Germinal center (tissue), 1 donor: ENCODE measurements around the gene SEC61B.

Source experiments
- DNase-seq: peaks from one replicate; pipeline ENCODE4 v3.0.0; 2012; ENCODE audit warnings: mixed read lengths, low spot score

The SEC61B gene

DNA sequence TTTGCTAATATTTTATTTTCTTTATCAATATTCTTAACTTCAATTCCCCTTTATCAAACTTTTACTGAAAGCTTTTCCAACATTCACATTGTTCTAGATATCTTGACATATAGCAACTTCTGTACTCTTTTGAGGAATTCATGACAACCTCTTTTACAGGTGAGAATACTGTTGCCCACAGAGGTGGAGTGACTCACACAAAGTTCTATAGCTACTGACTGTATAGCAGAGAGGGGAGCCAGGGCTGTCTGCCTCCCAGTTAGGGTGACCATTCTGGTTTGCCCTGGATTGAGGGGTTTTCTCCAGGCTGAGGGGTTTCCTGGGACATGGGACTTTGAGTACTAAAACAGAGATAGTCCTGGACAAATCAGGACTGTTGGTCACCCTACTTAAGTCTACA, 16.2 kb downstream of the SEC61B start:
- DNase-seq, result no peak

DNA sequence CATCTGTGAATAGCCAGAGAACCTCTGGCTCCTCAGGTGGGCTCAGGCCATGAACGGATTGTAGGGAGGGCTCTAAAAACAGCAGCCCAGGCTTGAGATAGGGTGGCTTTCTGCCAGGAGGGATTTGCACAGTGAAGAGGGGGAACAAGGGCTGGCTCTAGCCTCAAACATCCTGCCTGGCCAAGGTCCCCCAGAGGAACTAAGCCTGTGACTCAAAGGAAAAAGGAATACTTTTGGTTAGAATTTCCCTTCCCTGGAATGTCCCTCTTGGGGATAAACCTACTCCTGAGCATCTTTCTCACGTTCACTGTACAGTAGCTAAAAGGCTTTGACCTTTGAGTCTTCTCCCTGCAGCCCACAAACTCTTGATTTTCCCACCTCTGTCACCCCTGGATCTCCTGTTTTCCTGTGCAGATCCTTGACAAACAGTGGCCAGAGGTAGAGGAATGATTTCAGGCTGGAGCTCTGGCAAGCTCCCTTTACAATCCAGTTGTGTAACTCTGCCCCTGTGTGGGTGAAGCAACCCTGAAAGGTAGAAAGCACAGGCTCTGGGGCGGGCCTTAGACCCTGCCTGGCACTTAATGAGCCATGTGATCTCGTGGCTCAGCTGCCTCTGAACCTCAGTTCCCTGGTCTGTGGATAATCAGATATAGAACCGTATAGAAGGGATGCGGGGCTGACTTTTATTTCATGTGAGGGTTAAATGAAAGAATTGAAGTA, 17.4 kb downstream of the SEC61B start:
- DNase-seq, result no peak

GRCh38 chr9:99241106-99241505, 19.0 kb downstream of the SEC61B start:
- no peak for DNase-seq

DNA sequence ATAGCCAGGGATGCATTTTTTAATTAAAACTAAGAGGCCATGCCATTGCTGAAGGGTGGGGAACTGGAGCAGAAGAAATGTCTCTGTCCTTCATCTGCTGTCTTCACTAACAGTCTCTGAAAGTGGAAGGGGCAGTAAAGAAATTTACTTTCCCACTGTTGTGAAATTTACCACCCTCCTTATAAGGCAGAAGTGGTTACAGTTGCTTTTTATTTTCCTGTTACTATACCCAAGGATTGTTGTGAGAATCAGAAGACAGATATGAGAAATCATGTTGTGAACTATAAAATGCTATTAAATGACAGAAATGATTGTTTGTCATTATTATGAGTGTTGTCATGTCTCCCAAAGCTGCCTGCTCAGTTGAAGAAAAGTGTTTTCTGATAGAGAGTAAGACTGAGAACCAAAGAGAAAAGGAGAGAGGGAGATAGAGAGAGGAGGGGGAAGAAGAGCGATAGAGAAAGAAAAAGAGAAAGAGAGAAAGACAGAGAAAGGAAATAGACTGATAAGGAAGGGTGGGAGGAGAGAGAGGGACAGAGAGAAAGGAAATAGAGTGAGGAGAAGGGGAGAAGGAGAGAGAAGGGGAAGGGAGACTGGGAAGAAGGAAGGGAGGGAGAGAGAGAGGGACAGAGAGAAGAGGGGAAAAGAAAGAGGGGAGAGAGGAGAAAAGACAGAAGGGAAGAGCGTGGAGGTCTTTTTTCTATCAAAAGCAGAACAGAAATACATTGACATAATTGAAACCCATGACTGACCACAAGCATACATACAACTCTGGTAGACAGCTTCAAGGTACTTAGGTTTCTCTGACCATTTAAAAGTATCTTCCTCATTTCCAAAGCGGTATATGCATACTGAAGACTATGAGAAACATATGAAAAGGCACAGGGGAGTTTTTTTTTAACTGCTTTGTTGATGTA, 22.5 kb downstream of the SEC61B start:
- no peak for DNase-seq

GRCh38 chr9:99249619-99250018, 27.5 kb downstream of the SEC61B start:
- no peak for DNase-seq

GRCh38 chr9:99251157-99251556, 29.1 kb downstream of the SEC61B start:
- no peak for DNase-seq

GRCh38 chr9:99253134-99253533, 31.1 kb downstream of the SEC61B start:
- no peak for DNase-seq

GRCh38 chr9:99253772-99254431, 31.8 kb downstream of the SEC61B start:
- peak; percentile 65 for DNase-seq

DNA sequence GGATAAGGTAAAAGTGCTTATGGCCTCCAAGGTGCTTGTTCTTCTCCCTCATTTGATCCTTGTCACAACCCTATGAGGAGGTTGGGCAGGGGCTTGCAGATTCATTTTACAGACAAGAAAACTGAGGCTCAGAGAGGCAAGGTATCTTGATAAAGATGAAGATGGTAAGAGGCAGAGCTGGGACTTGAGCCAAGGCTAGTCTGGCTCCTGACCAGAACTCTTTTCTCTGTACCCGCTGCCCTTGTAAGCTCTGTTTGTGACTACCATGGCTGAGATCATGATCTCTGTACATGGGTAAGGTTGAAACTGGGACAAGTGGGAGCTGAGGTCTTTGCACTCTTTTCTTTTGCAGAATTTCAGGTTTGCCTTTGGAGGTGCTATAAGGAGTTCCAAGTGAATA, 33.6 kb downstream of the SEC61B start:
- DNase-seq, result no peak

DNA sequence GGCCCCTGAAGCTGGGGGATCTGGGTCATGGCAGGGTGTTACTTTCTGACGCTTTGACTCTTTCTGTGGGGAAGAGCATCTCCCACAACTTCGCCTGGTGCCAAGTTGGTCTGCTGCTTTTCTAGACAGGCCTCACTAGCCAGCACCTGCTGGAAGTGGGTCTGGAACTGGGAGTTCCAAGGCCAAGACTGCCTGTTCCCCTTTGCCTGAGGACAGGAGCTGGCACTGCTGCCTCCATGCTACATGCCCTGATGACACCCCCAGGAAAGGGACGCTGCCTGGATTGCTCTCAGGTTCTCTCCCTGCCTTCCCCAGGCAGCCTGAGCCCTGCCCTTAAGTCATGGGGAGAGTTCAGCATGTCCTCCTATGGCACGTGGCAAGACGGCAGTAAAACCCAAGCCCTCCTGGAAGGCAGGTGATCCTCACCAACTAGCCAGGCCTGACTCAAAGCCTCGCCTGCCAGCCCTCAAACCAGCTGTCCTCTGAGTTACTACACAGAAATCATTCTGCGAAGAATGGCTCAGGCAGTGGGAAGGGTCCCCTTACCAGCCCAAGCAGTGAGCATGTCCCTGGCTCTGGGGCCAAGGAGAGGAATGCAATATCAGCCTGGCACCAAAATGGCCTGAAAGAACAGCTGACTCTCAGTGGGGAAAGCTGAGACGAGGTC, 35.8 kb downstream of the SEC61B start:
- DNase-seq, result no peak

- DNase-seq, result peak; percentile 16
Observed at GRCh38 chr9:99259231-99259918, 37.3 kb downstream of the SEC61B start.

GRCh38 chr9:99261923-99262322, 39.8 kb downstream of the SEC61B start:
- DNase-seq, result no peak

DNA sequence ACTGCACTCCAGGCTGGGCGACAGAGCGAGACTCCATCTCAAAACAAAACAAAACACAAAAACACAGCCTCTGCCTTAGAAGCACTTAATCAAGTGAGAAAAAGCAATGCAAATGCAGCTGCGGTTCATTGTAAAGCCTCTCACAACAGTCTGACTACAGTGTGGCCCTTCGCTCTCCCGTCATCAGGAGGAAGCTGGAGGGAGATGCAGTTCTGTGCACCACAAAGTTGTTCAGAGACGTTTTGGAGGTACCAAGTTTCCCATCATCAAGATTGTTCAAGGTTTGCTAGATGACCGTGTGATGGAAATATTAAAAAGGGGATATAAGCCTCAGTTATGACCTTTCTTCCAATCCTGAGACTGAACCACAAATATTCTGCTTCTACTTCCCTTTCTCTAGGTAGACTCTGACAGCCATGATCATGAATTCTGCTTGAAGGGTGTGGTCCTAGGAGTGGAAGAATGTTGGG, 40.9 kb downstream of the SEC61B start:
- DNase-seq, result peak; percentile 10

DNA sequence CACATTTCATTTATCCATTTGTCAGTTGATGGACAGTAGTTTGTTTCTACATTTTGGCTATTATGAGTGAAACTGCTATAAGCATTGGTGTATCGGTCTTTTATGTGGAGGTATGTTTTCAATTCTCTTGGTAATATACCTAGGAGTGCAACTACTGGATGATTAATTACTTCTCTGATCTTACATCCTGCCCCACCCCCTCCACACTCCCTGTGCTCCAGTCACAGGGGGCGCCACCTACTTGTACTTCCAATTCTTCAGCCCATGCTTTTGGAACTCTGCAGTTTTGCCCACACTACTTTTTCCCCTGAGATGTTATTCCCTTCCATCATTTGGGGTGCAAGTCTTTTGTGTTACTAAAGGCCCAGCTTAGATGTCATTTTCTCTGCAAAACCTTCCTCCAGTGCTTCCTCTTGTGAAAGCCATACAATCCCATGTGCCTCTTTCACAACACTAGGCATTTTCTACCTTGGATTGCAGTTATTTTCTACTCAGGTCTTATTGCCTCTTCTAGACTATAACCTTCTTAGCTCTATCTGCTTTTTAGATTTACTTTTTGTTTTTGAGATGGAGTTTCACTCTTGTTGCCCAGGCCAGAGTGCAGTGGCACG, 42.1 kb downstream of the SEC61B start:
- DNase-seq, result no peak

DNA sequence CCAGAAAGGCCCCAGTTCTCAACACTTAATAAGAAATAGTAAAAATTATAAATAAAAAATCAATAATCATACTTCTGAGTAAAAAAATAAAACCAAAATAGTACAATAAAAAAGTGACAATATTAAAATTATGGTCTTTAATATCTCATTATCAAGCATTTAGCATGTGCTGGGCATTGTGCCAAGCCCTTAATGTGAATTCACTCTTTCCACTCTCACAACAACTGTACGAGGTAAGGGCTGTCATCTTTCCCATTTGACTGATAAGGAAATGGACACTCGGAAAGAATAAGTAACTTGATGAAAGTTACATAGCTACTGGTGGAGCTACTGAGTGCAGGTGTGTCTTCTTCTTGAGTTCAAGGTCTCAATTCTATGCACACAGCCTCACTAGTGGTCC, 43.6 kb downstream of the SEC61B start:
- DNase-seq, result no peak

DNA sequence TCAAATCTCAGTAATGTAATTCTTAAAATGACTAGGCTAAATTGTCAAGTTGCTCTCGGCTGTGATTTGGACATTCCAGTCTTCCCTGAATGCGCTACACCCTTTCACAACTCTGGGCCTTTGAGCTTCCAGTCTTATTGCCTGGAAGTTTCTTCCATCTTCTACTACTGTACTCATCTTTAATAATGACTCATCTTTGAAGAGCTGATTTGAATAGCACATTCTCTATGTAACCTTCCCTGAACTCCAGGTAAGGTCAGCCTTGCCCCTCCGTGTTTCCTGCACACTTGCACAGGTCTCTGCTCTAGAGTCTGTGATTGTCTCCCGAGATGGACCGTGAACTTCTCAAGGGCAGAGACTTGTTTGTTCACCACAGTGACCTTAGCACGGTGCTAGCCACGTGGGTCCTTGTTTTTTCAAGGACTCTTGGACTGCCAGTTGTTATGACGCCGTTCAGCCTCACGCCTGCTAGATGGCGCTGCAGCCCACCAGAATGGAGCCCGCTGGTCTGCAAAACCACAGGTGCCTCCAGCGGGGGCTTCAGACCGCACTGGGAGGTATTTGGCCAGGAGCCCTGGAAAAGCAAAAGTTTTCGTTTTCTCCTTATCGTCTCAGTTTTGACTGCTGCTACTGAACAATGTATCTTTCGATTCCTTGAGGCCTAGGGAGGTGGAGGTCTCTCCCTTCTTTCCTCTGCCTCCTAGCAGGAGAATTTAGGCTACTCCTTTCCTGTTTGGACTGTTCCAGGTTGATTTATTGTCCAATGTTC, 44.4 kb downstream of the SEC61B start:
- peak; percentile 49 for DNase-seq

- DNase-seq, result no peak
Observed at GRCh38 chr9:99269416-99269815, 47.3 kb downstream of the SEC61B start.

DNA sequence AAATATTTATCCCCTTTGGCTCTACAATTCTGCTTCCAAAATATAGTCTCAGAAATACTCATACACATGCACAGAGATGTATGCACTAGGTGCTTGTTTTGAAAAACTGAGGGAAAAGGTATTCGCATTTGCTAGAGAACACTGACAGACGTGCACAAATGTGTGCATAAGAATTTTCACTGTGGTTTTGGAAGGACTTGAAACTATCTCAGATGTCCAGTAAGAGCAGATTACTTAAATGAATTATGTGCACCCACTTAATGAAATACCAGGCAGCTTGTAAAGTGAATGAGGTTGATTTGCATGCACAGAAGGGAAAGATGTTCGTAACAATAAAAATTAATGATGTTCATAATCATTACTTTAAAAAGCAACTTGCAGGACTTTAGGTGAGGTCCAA, 48.4 kb downstream of the SEC61B start:
- no peak for DNase-seq

DNA sequence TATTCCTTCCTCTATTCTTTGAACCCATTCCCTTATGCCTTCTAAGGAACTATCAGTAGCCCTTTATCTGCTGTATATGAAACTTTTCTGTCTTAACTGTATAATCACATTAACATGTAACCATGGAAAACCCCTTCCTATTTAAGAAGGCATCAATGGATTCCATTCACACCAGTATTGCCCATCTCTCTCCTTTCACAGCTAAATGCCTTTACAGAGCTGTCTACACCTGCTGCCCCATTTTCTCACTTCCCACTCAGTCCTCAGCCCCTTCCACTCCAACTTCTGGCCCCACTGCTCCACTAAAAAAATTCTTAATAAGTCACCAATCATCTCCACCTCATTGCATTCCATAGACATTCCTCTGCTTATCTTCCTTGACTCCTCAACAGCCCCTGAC, 50.8 kb downstream of the SEC61B start:
- no peak for DNase-seq

DNA sequence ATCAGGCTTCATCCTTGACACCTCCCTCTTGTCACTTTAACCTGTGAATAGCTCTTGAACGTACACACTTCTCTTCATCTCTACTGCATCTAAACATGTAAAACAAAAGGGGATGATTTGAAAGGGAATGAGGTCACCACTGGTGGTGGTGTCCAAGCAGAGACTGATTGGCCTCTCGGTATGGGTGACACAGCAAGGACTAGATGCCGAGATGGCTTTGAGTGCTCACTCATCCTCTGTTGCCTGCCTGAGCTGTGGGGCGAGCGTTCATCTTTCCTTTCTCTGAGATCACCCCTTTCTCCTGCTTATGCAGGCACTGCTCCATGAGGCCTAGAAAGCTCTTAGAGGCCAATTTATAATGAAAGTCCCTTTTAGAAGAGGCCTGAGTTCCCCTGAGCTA, 51.9 kb downstream of the SEC61B start:
- DNase-seq, result no peak
